HS-27A (cell line): ENCODE results near the gene YWHAB.
"Not testable (repeated sequence)": the region's sequence is repeated elsewhere in the genome, so short reads cannot be mapped to it uniquely, and the experiment has no call there.

Source experiments
- DNase-seq: peaks from one replicate; pipeline ENCODE4 v3.0.0-alpha.2; 2012; ENCODE audit warnings: low read depth, missing footprints

YWHAB gene

DNA sequence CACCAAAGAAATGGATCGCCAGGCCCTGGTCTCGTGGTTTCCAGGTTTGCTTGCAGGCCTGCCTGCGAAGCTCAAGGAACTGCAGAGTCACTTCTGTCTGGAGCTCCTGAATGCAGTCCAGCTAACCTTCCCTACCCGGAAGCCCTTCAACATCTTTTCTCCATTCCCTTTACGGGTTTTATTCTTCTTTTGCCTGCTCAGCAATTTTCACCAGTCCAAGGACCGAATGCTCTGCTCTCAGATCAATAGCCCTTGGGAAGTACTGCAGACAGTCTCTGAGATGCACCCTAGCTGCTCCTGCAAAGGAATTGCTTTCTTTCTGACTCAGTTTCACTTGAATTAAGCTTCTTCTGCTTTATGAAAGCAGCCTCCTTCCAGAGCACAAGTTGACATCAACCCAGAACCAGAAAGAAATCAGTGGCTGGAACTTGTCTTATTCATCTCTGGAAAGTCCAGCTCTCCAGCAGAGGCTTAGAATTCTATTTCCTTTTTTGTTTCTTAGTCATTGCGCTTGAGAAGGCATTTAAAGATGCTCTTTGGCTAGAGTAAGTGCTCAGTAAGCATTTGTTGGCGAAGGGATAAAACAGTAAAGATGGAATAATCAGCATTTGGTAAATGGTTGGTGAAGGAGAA is 18.7 kb upstream of the YWHAB start:
- DNase-seq: no peak

- DNase-seq: no peak
Observed at GRCh38 chr20:44869471-44869870, 16.0 kb upstream of the YWHAB start.

DNA sequence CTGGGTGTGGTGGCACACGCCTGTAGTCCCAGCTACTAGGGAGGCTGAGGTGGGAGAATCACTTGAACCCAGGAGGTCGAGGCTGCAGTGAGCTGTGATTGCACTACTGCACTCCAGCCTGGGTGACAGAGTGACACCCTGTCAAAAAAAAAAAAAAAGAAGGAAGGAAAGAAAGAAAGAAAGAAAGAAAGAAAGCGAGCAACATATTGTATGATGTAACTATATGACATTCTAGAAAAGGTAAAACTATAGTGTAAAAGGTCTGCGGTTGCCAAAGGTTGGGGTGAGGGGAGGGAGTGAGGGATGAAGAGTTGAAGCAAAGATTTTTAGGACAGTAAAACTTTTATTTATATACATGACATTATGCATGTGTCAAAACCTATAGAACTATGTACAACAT is 3.1 kb upstream of the YWHAB start:
- not testable (repeated sequence) for DNase-seq

- no peak for DNase-seq
Observed at GRCh38 chr20:44883214-44883902, 2.1 kb upstream of the YWHAB start.

GRCh38 chr20:44884907-44885391 is 556 bp upstream of the YWHAB start:
- no peak for DNase-seq

DNA sequence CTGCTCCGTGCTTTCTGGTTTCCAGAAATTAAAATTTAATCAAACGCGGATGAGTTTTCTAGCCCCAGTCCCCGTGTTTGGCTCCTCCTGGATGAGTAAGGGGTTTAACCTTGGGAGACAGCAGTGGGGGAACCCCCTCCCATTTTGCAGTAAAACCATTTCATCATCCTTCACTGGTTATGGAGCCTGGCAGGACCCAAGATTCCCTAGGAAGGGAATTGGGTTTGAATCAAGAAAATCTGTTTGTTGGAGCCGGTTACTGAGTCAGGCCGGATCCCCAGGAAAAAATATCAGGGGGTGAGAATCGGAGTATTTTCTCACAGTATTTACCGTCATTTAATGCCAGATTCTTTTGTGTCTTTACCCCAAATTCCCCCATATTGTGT is 754 bp downstream of the YWHAB start:
- DNase-seq: no peak

- DNase-seq: no peak
Observed at GRCh38 chr20:44886828-44887227, 1.3 kb downstream of the YWHAB start.

DNA sequence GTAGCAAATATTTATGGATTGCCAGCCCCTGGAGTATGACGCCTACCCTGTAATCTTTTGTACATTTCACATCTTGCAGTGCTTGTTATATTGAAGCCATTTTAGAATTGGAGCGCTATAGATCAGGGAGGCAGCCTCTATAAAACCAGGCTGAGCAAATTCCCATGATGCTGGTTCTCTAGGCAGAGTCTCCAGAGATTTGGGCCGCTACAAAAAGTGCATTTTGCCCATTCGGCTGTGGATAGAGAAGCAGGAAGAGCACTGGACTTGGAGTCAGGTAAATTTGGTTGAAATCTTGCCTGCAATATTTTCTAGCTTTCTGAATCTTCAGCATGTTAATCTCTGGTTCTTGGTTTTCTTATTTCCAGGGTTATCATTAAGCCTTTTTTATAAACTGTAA is 2.0 kb downstream of the YWHAB start:
- DNase-seq: no peak

GRCh38 chr20:44888226-44889103 is 3.0 kb downstream of the YWHAB start:
- no peak for DNase-seq

DNA sequence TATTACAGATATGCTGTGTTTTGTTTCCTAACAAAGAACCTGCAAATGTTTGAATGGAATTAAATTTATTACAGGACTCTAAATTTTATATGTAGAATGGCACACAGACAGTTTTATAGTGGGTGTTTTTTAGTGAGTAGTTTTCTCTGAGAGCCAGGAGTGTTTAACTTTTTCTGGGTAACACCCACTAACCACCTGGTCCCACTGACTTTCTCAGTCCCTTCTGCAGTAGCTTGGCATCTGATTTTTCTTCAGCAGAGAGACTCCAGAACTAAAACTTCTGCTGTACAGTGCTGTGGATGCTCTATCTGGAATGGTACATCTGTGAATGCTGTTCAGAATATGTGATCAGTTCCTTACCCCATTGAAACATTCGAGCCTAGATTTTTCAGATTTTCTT is 6.3 kb downstream of the YWHAB start:
- no peak for DNase-seq

DNA sequence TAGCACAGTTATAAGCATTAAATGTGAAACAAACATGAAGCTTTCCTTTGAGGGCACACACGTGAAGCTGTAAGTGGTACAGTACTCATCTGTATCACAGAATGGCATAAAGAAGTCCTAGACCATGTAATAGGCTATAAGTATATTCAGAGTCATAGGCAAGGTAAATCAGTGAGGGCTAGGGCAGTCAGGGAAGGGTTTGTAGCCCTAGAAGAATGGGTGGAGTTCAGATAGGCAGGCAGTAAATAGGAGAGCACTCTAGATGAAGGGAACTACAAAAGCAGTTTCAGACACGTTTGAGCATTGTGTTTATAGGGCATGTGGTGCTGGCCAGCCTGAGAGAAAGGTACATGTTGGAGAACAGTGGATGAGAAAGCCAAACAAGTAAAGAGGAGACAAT is 9.5 kb downstream of the YWHAB start:
- DNase-seq: no peak

DNA sequence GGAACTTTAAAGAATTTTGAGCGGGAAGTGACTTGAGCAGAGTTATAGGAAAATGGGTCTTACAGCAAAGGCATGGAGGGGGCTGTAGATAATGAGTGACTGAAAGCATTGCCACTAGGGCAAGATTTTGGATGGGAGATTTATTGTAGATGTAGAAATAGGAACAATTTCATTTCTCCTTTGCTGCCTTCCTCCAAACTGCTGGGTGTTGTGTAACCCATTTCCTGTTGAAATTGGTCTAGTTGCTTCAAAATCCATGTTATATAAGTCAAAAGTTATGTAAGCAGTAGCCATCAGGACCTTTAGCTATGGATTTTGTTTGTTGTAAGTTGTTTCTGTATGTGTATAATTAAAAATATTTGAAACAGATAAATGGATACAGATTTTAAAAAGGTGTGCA is 11.1 kb downstream of the YWHAB start:
- no peak for DNase-seq

GRCh38 chr20:44897133-44897532 is 11.6 kb downstream of the YWHAB start:
- DNase-seq: no peak

- no peak for DNase-seq
Observed at GRCh38 chr20:44900231-44900854, 14.8 kb downstream of the YWHAB start.

- no peak for DNase-seq
Observed at GRCh38 chr20:44901974-44902373, 16.5 kb downstream of the YWHAB start.

DNA sequence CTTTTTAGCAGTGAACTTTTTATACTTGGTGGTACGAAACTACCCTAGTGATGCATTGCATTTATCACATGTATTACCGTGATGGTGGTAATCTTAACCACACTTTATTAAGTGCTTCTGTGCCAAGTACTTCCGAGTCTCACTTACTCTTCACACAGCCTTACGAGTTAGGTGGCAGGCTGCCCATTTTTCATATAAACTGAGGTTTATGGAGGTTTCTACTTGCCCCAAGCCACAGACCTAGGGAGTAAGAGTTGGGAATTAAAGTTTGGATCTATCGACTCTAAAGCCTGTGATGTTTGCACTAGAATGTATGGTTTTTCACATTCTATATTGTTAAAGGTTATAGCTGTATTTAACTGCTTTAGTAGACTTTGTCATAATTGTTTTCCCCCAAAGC is 18.9 kb downstream of the YWHAB start:
- DNase-seq: no peak

DNA sequence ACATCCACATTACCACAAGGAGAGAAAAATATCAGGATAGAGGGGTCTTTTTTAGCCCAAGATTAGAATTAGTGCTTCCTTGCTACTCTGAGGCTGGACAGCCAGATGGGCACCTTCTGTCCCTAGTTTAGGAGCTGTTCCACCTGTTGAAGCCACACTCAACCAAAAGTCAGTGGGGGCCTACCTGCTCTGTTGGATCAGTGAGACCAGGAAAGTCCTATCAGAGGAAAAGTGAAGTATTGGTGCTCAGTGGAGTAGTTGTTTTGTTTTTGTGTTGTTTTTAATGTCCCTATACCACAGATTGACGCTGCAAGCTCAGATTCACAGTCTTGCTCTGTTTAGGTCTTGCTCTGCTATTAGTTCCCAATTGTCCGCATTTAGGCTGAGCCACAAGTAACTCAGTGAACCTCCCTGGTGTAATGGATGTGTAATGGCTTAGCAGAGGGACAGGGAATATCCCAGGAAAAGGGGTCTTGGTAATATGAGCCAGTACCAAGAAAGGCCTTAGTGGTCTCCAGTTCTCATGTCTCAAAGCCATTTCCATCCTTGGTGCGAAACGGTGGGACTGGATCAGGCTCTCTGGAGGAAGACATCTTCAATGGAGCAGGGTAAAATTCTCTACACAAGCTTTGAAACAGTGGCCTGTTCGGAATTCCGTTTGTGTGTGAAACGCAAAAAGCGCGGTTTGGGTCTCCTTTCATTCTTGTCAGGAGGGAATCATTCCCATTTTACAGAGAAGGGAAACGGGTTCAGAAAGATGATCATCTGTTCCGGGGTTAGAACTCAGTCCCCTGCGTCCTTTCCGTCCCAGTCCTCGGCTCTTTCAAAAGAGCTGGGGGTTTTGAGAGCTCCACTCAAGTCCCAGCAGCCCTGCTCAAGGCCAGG is 23.7 kb downstream of the YWHAB start:
- DNase-seq: no peak

GRCh38 chr20:44909872-44910689 is 24.6 kb downstream of the YWHAB start, which contains the start of gene PABPC1L:
Gene PABPC1L, plus strand, starts transcription at chr20:44910060. Its CDS starts 84 bp downstream, at chr20:44910144.
- no peak for DNase-seq

DNA sequence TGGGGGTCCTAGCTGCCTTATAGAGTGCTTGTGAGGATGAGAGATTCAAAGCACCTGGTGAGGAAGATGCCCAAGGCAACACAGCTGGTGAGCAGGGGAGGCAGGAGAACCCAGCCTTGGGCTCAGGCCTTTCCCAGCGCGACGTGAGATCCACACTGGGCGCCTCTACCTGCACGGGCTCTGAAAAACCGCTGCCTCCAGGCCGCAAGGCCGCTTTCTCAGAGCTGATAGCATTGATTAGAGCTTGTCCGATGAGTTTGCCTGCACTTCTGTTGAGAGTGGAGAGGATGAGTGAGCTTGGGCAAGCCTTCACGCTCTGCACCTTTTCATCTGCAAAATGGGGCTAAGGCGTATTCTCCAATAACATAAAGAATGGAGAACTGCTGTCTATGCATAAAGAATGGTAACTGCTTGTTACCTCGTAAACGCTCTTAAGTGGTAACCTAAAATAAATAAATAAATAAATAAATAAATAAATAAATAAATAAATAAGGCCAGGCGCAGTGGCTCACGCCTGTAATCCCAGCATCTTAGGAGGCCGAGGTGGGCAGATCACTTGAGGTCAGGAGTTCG is 25.3 kb downstream of the YWHAB start:
- DNase-seq: no peak
